GM18517 (cell line): ENCODE measurements around the gene PPIP5K1.
A peak's percentile ranks its signal among the peaks of the same experiment; 100 is the strongest.

Experiments
- ATAC-seq: cut with Tn5 transposase; IDR thresholded peaks from one replicate; pipeline ENCODE4 v1.9.1; 2021; ENCODE audit warnings: mild to moderate bottlenecking, moderate library complexity; ENCODE audit not compliant: unreplicated experiment

Gene PPIP5K1

DNA sequence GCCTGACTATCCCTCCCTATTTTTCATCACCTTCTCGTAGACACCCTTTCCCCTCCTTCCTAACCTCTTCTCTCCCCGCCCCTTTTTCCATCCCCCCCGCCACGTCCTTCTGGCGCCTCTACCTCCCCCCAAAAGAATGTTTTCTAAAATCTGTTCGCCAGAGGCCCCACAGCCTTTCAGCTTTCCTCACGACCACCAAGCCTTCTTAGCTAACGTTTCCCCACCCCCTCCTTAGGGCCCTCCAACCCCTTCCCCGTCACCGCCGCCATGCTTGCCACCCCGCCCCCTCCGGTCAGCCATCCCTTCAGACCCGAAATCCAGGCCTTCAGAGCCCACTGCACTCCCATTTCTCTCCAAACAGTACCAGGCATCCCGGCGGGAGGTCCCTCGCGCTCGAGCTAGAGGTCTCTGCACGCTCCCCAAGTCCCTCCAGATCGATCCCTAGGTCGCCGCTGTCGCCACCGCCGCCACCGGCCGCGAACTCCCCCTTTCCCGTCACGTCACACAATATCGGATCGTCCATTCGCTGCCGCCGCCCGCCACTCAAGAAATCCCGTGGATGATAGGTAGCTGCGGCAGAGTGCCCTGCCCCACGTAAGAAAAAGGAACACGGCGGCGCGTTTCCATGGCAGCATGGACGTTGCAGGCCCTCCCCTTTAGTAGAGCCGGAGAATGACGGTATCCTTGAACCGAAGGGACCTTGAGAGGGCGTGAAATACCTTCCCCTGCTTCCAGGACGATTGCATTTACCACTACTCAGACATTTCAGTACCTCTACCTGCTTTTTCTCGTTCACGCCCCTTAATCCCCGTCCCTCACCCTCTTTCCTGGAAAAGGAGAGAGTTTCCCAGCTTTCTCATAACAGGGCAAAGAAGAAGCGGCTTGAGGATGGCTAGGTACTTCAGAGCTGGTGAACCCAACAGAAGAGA is 97.1 kb downstream of the PPIP5K1 start, which contains the start of gene TP53BP1:
Gene TP53BP1, minus strand, starts transcription at position 484 of the 929 bp plus-strand sequence. Its CDS starts 113 bp downstream, at position 371.
- ATAC-seq, result peak; percentile 94

DNA sequence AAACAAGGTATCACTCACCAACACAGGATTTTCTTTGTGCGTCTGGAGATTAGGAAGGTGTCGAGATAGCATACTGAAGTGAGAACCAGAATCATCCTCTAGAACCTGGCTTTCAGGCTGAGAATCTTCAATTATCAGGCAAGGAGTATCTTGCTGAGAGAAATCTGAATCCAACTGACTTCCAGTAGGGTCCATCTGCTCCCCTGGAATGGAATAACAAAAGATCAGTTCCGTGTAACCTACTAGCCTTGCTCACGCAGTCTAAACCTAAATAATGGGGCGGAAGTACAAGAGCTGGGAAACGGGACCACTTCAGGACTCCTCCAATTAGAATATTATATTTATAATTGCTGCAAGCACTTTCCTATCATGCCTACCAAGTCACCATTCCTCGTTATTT is 97.7 kb downstream of the PPIP5K1 start:
- ATAC-seq, result no peak

DNA sequence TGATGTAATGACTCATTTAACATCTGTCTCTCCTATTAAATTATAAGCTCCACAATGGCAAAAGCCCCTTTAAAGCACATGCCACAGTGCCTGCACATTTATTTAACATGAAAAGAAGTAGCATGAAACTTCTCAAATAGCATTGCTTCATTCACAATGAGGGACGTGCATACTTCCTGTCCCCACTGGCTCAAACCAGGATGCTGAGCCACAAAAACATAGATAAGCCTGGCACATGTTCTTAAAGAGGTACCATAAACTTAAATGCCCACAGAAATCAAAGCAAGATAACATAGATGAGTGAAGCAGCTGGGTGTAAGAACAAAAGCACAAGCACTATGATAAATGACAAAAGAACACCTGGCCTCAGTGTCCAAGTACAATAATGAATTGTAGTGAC is 100.8 kb downstream of the PPIP5K1 start:
- ATAC-seq, result no peak

DNA sequence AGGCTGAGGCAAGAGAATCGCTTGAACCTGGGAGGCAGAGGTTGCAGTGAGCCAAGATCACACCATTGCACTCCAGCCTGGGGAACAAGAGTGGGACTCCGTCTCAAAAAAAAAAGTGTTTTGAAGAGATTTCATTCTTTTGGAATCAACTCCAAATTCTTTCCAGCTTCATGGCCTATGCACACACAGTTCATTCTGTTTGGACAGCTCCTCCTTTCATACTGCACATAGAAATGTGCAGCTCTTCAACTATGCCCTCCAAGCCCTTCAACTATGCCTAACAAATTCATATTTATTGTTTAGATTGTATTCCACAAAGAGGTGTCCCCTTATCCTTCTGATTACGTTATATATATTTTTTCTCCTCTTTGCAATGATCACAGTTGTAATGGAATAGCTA is 101.2 kb downstream of the PPIP5K1 start:
- no peak for ATAC-seq

DNA sequence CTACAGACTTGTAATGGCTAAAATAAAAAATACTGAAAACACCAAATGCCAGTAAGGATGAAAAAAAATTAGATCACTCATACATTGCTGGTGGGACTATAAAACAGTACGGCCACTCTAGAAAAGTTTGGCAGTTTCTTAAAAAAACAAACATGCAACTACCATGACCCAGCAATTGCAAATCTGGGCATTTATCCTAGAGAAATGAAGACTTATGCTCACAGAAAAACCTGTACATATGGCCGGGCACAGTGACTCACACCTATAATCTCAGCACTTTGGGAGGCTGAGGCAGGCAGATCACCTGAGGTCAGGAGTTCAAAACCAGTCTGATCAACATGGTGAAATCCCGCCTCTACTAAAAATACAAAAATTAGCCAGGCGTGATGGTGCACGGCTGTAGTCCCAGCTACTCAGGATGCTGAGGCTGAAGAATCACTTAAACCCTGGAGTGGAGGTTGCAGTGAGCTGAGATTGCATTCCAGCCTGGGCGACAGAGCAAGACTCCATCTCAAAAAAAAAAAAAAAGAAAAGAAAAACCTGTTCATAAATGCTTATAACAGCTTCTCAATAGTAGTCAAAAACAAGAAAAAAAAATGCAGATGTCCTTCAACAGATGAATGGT is 102.6 kb downstream of the PPIP5K1 start:
- no peak for ATAC-seq

DNA sequence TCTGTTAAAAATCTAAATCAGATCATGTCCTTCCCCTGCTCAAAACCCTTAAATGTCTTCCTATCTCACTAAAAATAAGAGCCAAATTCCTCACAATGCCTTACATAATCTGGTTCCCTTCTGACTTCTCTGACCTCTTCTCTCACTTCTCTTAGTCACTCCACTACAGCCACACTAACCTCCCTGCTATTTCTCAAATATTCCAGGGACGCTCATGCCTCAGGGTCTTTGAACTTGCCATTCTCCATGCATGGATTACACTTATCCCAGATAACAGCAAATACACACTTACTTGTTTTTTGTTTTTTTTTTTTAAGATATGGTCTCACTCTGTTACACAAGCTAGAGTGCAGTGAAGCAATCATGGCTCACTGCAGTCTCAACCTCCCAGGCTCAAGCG is 105.6 kb downstream of the PPIP5K1 start:
- no peak for ATAC-seq
